ENCODE data around the gene DCST2.
A peak's percentile ranks its signal among the peaks of the same experiment; 100 is the strongest.

The DCST2 gene

DNA sequence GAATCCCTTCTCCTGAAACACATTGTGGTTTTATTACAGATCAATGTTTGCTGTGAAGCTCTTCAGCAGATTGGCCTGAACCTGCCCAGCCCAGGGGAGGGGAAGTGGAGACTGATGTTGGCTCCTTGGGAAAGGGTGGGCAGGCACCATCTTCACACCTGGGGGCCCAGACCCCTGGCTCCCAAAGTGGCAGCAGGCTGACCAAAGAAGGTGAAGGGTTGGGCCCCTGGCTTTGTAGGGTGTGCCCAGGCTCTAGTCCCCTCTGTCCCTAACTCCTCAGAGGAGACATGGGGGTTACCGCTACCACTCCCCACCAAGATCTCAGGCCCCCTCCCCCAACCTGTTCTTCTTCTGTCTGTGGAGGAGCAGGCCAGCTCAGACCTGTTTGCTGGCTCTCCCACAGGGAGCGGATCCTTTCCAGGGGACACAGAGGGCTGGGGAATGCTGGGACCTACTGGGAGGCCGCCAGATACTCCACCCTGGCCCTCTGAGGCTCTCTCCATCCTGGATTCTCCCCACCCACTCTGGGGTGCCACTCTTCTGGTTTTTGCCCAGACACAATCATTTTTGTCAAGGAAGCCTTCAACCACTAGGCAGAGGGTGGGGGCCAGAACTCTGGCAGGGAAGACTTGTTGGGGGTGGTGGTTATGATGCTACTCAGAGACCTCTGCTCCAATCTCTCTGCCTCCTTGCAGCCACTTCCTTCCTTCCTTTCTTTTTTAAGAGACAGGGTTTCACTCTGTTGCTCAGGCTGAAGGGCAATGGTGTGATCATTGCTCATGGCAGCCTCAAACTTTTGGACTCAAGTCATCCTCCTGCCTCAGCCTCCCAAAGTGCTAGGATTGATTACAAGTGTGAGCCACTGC, 40.0 kb upstream of the DCST2 start:
- Histone ChIP-seq H3K4me1 (ENCODE audit: insufficient read depth, insufficient read length) (peaks cover 57% of the 10 kb centered on the region), H3K9ac (ENCODE audit: insufficient read length, low read depth) (no peak overlapping the region), H3K4me3 (ENCODE audit: insufficient read length, low read depth) (no peak overlapping the region), H3K36me3 (ENCODE audit: insufficient read depth, insufficient read length, low read length) (peaks cover 15% of the 10 kb centered on the region), H3K9me3 (ENCODE audit: insufficient read depth, low read length) (no peaks in the 10 kb centered on the region), H3K27me3 (ENCODE audit: insufficient read depth, insufficient read length) (peaks cover 14% of the 10 kb centered on the region)
- no peak for DNase-seq (ENCODE audit: low read depth, low spot score)
- TF ChIP-seq YY1 (IDR thresholded peaks at IDR 0.05; ENCODE audit: insufficient read depth, insufficient read length) (no peak), ZNF274 (IDR thresholded peaks at IDR 0.05; ENCODE audit: low read depth, low read length) (no peak), SUZ12 (IDR thresholded peaks at IDR 0.05; ENCODE audit: extremely low read depth, insufficient read depth, insufficient read length) (no peak)

DNA sequence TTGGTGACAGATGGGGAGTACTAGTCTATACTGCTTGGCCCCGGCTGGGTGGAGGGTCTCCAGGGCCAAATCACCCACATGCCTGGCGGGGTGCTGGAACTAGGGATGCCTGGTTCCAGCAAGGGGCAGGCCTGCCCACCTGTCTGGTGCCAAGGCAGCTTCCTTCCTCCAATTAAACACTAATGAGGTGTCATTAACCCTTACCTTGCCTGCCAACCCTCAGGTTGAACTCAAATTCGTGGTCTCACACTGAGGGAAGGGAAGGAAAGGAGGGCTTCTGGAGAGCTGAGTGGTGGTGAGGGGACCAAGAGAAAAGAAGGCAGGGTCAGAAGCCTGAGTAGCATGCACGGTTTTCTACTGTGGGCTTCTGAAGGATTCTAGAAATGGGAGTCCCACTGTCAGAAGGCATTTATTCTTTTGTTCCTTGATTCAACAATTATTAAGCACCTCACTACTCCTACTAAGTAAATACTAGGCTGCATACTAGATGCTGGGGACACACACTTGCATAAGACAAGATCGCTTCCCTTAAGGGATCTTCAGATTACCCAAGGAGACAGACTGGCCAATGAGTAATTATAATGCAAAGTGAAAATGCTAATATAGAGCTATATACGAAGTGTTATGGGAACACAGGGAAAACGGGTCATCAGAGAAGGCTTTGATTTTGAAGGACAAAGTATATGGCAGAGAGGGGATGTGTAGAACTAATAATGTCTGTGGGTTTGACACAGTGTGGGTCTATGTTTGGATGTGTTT, 39.1 kb upstream of the DCST2 start:
- H3K4me1 ChIP-seq (ENCODE audit: insufficient read depth, insufficient read length): peaks cover 52% of the 10 kb centered on the region
- TF ChIP-seq SUZ12 (IDR thresholded peaks at IDR 0.05; ENCODE audit: extremely low read depth, insufficient read depth, insufficient read length) (no peak), ZNF274 (IDR thresholded peaks at IDR 0.05; ENCODE audit: low read depth, low read length) (no peak), YY1 (IDR thresholded peaks at IDR 0.05; ENCODE audit: insufficient read depth, insufficient read length) (no peak)

DNA sequence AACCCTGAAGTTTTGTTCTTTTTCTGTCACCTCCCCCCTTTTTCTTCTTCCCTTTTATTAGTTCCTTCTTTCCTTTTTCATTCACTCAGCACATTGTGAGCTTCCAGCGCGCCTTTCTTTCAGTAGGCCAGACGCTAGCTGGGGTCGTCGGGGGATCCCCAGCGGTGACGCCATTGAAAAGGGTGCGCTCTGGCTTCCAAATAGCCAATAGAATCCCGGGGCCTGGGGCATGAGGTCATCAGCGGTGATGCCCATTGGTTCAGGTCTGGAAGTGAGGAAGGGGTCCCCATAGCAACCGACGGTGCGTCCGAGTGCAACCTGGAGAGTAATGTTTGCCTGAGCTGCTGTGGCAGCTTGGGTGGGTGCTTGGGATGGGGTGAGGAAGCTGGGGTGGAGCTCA, 38.1 kb upstream of the DCST2 start:
- no peak for TF ChIP-seq ZNF274 (IDR thresholded peaks at IDR 0.05; ENCODE audit: low read depth, low read length)
- no peak for TF ChIP-seq YY1 (IDR thresholded peaks at IDR 0.05; ENCODE audit: insufficient read depth, insufficient read length)
- no peak for TF ChIP-seq SUZ12 (IDR thresholded peaks at IDR 0.05; ENCODE audit: extremely low read depth, insufficient read depth, insufficient read length)
- H3K9ac ChIP-seq (ENCODE audit: insufficient read length, low read depth): no peak overlapping the region
- H3K27me3 ChIP-seq (ENCODE audit: insufficient read depth, insufficient read length): no peaks in the 10 kb centered on the region
- DNase-seq (ENCODE audit: low read depth, low spot score): no peak
- H3K4me1 ChIP-seq (ENCODE audit: insufficient read depth, insufficient read length): peaks cover 45% of the 10 kb centered on the region
- H3K4me3 ChIP-seq (ENCODE audit: insufficient read length, low read depth): no peak overlapping the region
- no peaks in the 10 kb centered on the region for H3K9me3 ChIP-seq (ENCODE audit: insufficient read depth, low read length)
- H3K36me3 ChIP-seq (ENCODE audit: insufficient read depth, insufficient read length, low read length): peaks cover 31% of the 10 kb centered on the region

More for the DNA sequence above, 39.1 kb upstream of the DCST2 start:
- DNase-seq (ENCODE audit: low read depth, low spot score): no peak
- Histone ChIP-seq H3K27me3 (ENCODE audit: insufficient read depth, insufficient read length) (peaks cover 6% of the 10 kb centered on the region), H3K9ac (ENCODE audit: insufficient read length, low read depth) (no peak overlapping the region), H3K9me3 (ENCODE audit: insufficient read depth, low read length) (no peaks in the 10 kb centered on the region), H3K4me3 (ENCODE audit: insufficient read length, low read depth) (no peak overlapping the region), H3K36me3 (ENCODE audit: insufficient read depth, insufficient read length, low read length) (peaks cover 23% of the 10 kb centered on the region)

DNA sequence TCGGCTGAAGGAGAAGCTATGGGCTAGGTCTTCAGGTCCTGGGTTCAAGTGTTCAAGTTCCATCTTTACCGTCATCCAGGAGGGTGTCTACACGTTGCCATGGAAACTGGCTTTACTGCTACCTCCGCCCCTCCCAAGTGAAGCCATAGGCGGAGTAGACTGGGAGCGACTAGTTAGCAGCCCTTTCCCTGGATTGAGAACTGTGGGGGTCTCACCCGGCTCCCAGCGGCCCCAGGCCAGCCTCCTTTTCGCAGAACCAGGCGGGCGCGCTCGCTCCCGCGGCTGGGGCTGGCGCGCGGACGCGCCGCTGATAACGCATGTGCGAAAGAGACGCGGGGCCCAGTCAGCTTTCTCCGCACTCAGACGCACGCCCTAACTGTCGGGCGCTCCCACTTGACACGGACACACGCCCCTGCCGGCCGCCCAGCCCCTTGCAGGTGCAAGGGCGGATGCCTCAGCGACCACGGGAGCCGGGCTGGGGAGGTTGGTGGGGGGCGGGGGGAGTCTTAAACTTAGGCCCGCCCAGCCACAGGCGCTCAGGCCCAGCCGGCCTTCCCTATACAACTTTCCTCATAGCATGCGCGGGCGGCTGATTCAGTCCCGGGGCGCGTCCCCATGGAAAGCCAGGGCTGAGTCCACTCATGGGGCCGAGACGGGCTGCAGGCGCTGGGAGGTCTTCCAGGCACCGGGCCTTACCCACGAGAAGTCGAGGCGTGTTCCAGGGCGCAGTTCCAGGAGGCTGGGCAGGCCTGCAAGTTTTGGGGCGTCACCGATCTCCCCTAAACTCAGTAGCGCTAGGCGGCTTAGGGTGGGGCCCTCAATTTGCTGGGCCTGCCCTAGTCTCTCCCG, 37.4 kb upstream of the DCST2 start:
- H3K27me3 ChIP-seq (ENCODE audit: insufficient read depth, insufficient read length): no peaks in the 10 kb centered on the region
- H3K36me3 ChIP-seq (ENCODE audit: insufficient read depth, insufficient read length, low read length): peaks cover 38% of the 10 kb centered on the region
- peak overlapping the region; percentile 53 for H3K9ac ChIP-seq (ENCODE audit: insufficient read length, low read depth)
- peak; percentile 90 for DNase-seq (ENCODE audit: low read depth, low spot score)
- TF ChIP-seq YY1 (IDR thresholded peaks at IDR 0.05; ENCODE audit: insufficient read depth, insufficient read length): no peak
- no peak for TF ChIP-seq SUZ12 (IDR thresholded peaks at IDR 0.05; ENCODE audit: extremely low read depth, insufficient read depth, insufficient read length)
- no peak for TF ChIP-seq ZNF274 (IDR thresholded peaks at IDR 0.05; ENCODE audit: low read depth, low read length)
- peaks cover 45% of the 10 kb centered on the region for H3K4me1 ChIP-seq (ENCODE audit: insufficient read depth, insufficient read length)
- no peak overlapping the region for H3K4me3 ChIP-seq (ENCODE audit: insufficient read length, low read depth)
- H3K9me3 ChIP-seq (ENCODE audit: insufficient read depth, low read length): no peaks in the 10 kb centered on the region

DNA sequence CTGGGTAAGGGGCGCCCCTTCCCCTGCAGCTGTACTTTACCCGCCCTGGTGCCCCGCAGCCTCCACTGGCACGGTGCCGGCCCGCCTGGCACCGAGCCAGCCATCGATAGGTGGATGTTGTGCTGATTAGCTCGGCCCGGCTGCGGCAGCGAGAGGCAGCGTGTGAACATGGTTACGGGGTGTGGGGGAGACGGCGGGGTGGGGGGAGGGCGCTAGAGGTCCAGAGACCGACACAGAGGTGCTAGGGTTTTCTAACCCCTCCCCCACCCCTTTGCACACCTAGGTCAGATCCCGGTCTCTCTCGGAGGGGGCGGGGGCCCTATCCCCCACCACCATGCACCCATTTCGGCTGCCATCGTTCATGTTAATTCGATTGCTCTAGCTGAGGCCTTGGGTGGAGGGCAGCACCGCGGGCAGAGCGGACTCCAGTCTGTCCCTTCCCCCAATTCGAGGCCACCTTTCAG, 36.6 kb upstream of the DCST2 start:
- Histone ChIP-seq H3K27me3 (ENCODE audit: insufficient read depth, insufficient read length) (no peaks in the 10 kb centered on the region), H3K36me3 (ENCODE audit: insufficient read depth, insufficient read length, low read length) (peaks cover 40% of the 10 kb centered on the region), H3K4me3 (ENCODE audit: insufficient read length, low read depth) (no peak overlapping the region), H3K4me1 (ENCODE audit: insufficient read depth, insufficient read length) (peaks cover 46% of the 10 kb centered on the region), H3K9me3 (ENCODE audit: insufficient read depth, low read length) (no peaks in the 10 kb centered on the region), H3K9ac (ENCODE audit: insufficient read length, low read depth) (peak overlapping the region; percentile 29)
- TF ChIP-seq ZNF274 (IDR thresholded peaks at IDR 0.05; ENCODE audit: low read depth, low read length): no peak
- TF ChIP-seq SUZ12 (IDR thresholded peaks at IDR 0.05; ENCODE audit: extremely low read depth, insufficient read depth, insufficient read length): no peak
- no peak for TF ChIP-seq YY1 (IDR thresholded peaks at IDR 0.05; ENCODE audit: insufficient read depth, insufficient read length)
- DNase-seq (ENCODE audit: low read depth, low spot score): no peak

DNA sequence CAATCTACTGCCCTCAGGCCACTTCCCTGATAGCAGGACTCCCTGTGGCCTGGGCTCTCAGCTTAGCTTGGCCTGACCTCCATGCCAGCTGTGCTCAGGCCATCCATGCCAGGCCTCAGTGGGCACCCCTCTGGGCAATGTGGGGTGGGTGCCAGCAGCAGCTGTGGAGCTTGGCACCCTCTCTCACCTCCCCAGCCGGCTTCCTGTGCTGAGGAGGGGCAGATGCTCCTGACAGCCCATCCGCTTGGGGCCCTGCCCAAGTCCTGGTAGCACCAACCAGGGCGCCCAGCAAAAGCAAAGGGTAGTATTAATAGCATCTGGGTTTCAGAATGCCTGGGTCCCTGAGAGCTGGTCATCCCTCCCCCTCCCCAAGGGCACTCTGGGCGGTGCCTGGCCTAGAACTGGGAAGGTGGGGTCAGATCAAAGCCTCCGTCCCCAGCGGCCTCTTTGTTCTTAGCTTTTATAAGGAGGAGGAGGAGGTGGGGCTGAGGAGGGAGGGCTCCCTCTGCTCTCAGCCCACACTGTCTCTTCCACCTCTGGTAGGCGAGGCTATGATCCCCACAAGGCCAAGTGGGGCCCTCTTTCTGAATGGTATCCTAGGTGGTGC, 36.1 kb upstream of the DCST2 start:
- Histone ChIP-seq H3K4me3 (ENCODE audit: insufficient read length, low read depth) (no peak overlapping the region), H3K4me1 (ENCODE audit: insufficient read depth, insufficient read length) (peaks cover 50% of the 10 kb centered on the region), H3K27me3 (ENCODE audit: insufficient read depth, insufficient read length) (no peaks in the 10 kb centered on the region), H3K36me3 (ENCODE audit: insufficient read depth, insufficient read length, low read length) (peaks cover 44% of the 10 kb centered on the region), H3K9me3 (ENCODE audit: insufficient read depth, low read length) (no peaks in the 10 kb centered on the region), H3K9ac (ENCODE audit: insufficient read length, low read depth) (no peak overlapping the region)
- TF ChIP-seq ZNF274 (IDR thresholded peaks at IDR 0.05; ENCODE audit: low read depth, low read length) (no peak), YY1 (IDR thresholded peaks at IDR 0.05; ENCODE audit: insufficient read depth, insufficient read length) (no peak), SUZ12 (IDR thresholded peaks at IDR 0.05; ENCODE audit: extremely low read depth, insufficient read depth, insufficient read length) (no peak)
- DNase-seq (ENCODE audit: low read depth, low spot score): no peak
